Measurements from ENCODE around the gene CCDC88B. TPM values are rescaled to one million over a fixed set of nuclear protein-coding genes. Genes with fewer than 3 reads are reported as not detected.
A peak's percentile ranks its signal among the peaks of the same experiment; 100 is the strongest.

The CCDC88B gene
- total RNA-seq, 1 experiment from 2014 or later: 17.1 TPM

- ChIA-PET CTCF (interaction anchor here (0.9 kb wide), 1 partner anchor 18 kb away, joined by 3 read pairs; no protein-coding TSS in a partner anchor), POLR2A (interaction anchor here (0.5 to 0.6 kb wide), 2 partner anchors 14 to 77 kb away, joined by 3 read pairs; no protein-coding TSS in a partner anchor)
- Histone ChIP-seq H3K4me3 (ENCODE audit: low read depth in 2 of 2, low read length in 2 of 2) (peak overlapping the region; percentile 76 to 86), H3K27me3 (ENCODE audit: control insufficient read depth, insufficient read depth, low read length) (no peaks in the 10 kb centered on the region), H3K27ac (ENCODE audit: low read length) (peak overlapping the region; percentile 88), H3K9me3 (ENCODE audit: control insufficient read depth, insufficient read depth, low read depth, low read length) (no peaks in the 10 kb centered on the region), H3K36me3 (ENCODE audit: control insufficient read depth, insufficient read depth, low read length) (peaks cover 4% of the 10 kb centered on the region; the same call in 1 of the 2 replicates), H3K4me1 (ENCODE audit: control insufficient read depth, insufficient read depth, low read length) (peaks cover 43% of the 10 kb centered on the region)
- in situ Hi-C loops (cut with HindIII; ENCODE audit: low pct_unique_long_range_greater_than_20kb, low sequenced_read_pairs): no loop called here
- ATAC-seq (no peak), DNase-seq (ENCODE audit: low read depth, low spot score) (no peak)
- intact Hi-C loops (cut with micrococcal nuclease; ENCODE audit: unreplicated experiment): loop anchor here (5.0 kb wide), 1 partner anchor 292 kb away; no protein-coding TSS in a partner anchor
- no TSS peak for BruUV-seq (replicated peaks)
- TF ChIP-seq SIN3A (IDR thresholded peaks at IDR 0.05; ENCODE audit: borderline replicate concordance, insufficient read depth, low read depth, low read length): no peak; the same call in 1 of the 2 replicates
- TF ChIP-seq POLR2AphosphoS5 (IDR thresholded peaks at IDR 0.05; ENCODE audit: low read depth, low read length): no peak
- no peak for TF ChIP-seq TCF7L2 (IDR thresholded peaks at IDR 0.05; ENCODE audit: low read depth, low read length)
- no peak for TF ChIP-seq CTCF (IDR thresholded peaks at IDR 0.05)
- no peak for TF ChIP-seq REST (IDR thresholded peaks at IDR 0.05; ENCODE audit: insufficient read depth in 1 of 2, low read depth in 2 of 2, low read length in 1 of 2)
Measured at GRCh38 chr11:64359712-64360445, 19.9 kb downstream of the CCDC88B start.

GRCh38 chr11:64360448-64360921 lies 20.5 kb downstream of the CCDC88B start:
- Histone ChIP-seq H3K27me3 (ENCODE audit: control insufficient read depth, insufficient read depth, low read length) (no peaks in the 10 kb centered on the region), H3K4me1 (ENCODE audit: control insufficient read depth, insufficient read depth, low read length) (peaks cover 36% of the 10 kb centered on the region), H3K36me3 (ENCODE audit: control insufficient read depth, insufficient read depth, low read length) (peaks cover 4% of the 10 kb centered on the region), H3K27ac (ENCODE audit: low read length) (no peak overlapping the region), H3K9me3 (ENCODE audit: control insufficient read depth, insufficient read depth, low read depth, low read length) (no peaks in the 10 kb centered on the region), H3K4me3 (ENCODE audit: low read depth in 2 of 2, low read length in 2 of 2) (no peak overlapping the region)
- TF ChIP-seq SIN3A (IDR thresholded peaks at IDR 0.05; ENCODE audit: borderline replicate concordance, insufficient read depth, low read depth, low read length) (no peak), TCF7L2 (IDR thresholded peaks at IDR 0.05; ENCODE audit: low read depth, low read length) (no peak), REST (IDR thresholded peaks at IDR 0.05; ENCODE audit: insufficient read depth in 1 of 2, low read depth in 2 of 2, low read length in 1 of 2) (no peak), POLR2AphosphoS5 (IDR thresholded peaks at IDR 0.05; ENCODE audit: low read depth, low read length) (no peak), CTCF (IDR thresholded peaks at IDR 0.05) (no peak)
- in situ Hi-C loops (cut with HindIII; ENCODE audit: low pct_unique_long_range_greater_than_20kb, low sequenced_read_pairs): no loop called here
- DNase-seq (ENCODE audit: low read depth, low spot score): no peak
- ATAC-seq: no peak
- CTCF ChIA-PET: no interaction called here
- no TSS peak for BruUV-seq (replicated peaks)
- POLR2A ChIA-PET: no interaction called here
- intact Hi-C loops (cut with micrococcal nuclease; ENCODE audit: unreplicated experiment): no loop called here

Data from Panc1 (cell line).